Measurements from ENCODE around the gene APBA1. TPM values are rescaled to one million over a fixed set of nuclear protein-coding genes. Genes with fewer than 3 reads are reported as not detected.

The APBA1 gene
- polyA plus RNA-seq, 1 of the 3 experiments (the other 2 are of a cell fraction): 3.1 TPM

DNA sequence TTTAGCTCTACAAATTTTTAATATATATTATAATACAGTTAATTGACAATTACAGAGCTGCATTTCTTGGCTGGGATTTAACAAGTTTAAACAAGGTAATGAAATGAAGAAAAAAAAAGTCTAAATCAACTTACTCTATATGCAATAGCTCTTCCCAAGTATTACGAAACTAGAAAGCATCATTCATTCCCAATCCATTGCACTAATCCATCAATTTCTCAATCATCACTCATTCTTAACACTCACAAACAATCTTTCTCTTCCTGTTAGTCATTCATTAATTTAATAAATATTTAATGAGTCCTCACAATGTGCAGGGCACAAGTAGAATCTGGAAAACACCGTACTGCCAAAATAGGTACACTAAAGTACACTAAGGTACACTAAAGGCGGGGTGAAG, 42.9 kb upstream of the APBA1 start:
- H3K4me2 ChIP-seq: no peak overlapping the region
- no peaks in the 10 kb centered on the region for H3K79me2 ChIP-seq (ENCODE audit: insufficient read depth)
- H3F3A ChIP-seq (replicated peaks; ENCODE audit: insufficient read depth): peaks cover 4% of the 10 kb centered on the region
- no peak overlapping the region for H3K4me3 ChIP-seq (ENCODE audit: low read depth in 2 of 2, low read length in 1 of 2)
- no peak overlapping the region for H3K27ac ChIP-seq (ENCODE audit: low read depth in 2 of 2, low read length in 1 of 2)
- ChIA-PET CTCF (interaction anchor here (1.1 to 1.8 kb wide), 2 partner anchors 14 to 42 kb away, joined by 3 to 5 read pairs; no protein-coding TSS in a partner anchor), POLR2A (no interaction called here)
- no peak overlapping the region for H3K9ac ChIP-seq
- no peaks in the 10 kb centered on the region for H3K9me2 ChIP-seq
- DNase-seq: no peak
- TF ChIP-seq ELF1 (IDR thresholded peaks at IDR 0.05) (no peak), NFIC (IDR thresholded peaks at IDR 0.05; ENCODE audit: borderline replicate concordance) (no peak), SMC3 (IDR thresholded peaks at IDR 0.05; ENCODE audit: low read depth, low read length) (no peak), TCF12 (IDR thresholded peaks at IDR 0.05) (no peak), RCOR1 (IDR thresholded peaks at IDR 0.05; ENCODE audit: low read length) (no peak), TEAD4 (IDR thresholded peaks at IDR 0.05; ENCODE audit: borderline replicate concordance, insufficient read depth) (no peak), GATA2 (CRISPR knock-in tag; IDR thresholded peaks at IDR 0.05) (no peak), EZH2phosphoT487 (IDR thresholded peaks at IDR 0.05; ENCODE audit: borderline replicate concordance, low read depth) (no peak), EP300 (IDR thresholded peaks at IDR 0.05; ENCODE audit: borderline replicate concordance in 1 of 2, low read depth in 1 of 2, low read length in 1 of 2) (no peak), YY1 (IDR thresholded peaks at IDR 0.05; ENCODE audit: low read depth) (no peak), SIN3A (IDR thresholded peaks at IDR 0.05; ENCODE audit: borderline replicate concordance, low read depth, low read length) (no peak), POLR2AphosphoS5 (IDR thresholded peaks at IDR 0.05; ENCODE audit: low read depth, low read length) (no peak)
- TF ChIP-seq, protein P1, sequence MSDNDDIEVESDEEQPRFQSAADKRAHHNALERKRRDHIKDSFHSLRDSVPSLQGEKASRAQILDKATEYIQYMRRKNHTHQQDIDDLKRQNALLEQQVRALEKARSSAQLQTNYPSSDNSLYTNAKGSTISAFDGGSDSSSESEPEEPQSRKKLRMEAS (IDR thresholded peaks at IDR 0.05; ENCODE audit: low read depth): no peak
- no peak overlapping the region for H2AFZ ChIP-seq (ENCODE audit: low read depth)
- no peaks in the 10 kb centered on the region for H3K9me3 ChIP-seq
- 95% methylated on average over 3 of the region's 3 CpGs for WGBS (ENCODE audit: low lambda C conversion rate)
- no peaks in the 10 kb centered on the region for H4K20me1 ChIP-seq (ENCODE audit: insufficient read depth)
- H3K4me1 ChIP-seq (ENCODE audit: control insufficient read depth in 1 of 2, insufficient read depth in 2 of 2, low read depth in 1 of 2, low read length in 1 of 2): no peaks in the 10 kb centered on the region
- no peaks in the 10 kb centered on the region for H3K27me3 ChIP-seq (ENCODE audit: insufficient read depth)
- H3K36me3 ChIP-seq (replicated peaks in 1 of 2; ENCODE audit: control insufficient read depth in 1 of 2, insufficient read depth in 2 of 2, low read length in 1 of 2): peaks cover 50 to 77% of the 10 kb centered on the region in 2 experiments

DNA sequence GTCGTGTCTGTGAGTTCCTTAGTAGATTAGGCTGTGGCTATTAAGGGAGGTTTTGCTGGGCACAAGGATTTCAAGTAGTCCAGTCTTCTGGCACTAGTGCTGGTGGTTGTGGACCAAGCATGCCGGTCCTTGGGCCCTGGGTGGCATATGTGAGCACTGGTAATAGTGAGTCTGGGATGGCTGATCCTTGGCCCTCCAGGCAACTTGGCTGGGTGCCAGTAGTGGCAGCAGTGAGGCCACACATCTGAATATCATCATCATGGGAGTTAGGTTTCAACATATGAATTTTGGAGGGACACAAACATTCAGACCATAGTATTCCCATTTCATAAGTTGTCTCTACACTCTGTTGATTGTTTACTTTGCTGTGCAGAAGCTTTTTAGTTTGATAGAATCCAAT, 25.3 kb upstream of the APBA1 start:
- no peak overlapping the region for H3K9ac ChIP-seq
- CTCF ChIA-PET: no interaction called here
- WGBS (ENCODE audit: low lambda C conversion rate): 8% methylated on average over 2 of the region's 2 CpGs

More for the DNA sequence above, 25.3 kb upstream of the APBA1 start:
- no peak overlapping the region for H2AFZ ChIP-seq (ENCODE audit: low read depth)
- no peak overlapping the region for H3K4me3 ChIP-seq (ENCODE audit: low read depth in 2 of 2, low read length in 1 of 2)
- no peak for DNase-seq
- no peak overlapping the region for H3K4me2 ChIP-seq
- H3K36me3 ChIP-seq (replicated peaks in 1 of 2; ENCODE audit: control insufficient read depth in 1 of 2, insufficient read depth in 2 of 2, low read length in 1 of 2): no peaks in the 10 kb centered on the region
- no peaks in the 10 kb centered on the region for H3K79me2 ChIP-seq (ENCODE audit: insufficient read depth)
- no peaks in the 10 kb centered on the region for H3K4me1 ChIP-seq (ENCODE audit: control insufficient read depth in 1 of 2, insufficient read depth in 2 of 2, low read depth in 1 of 2, low read length in 1 of 2)
- no peak for TF ChIP-seq SMC3 (IDR thresholded peaks at IDR 0.05; ENCODE audit: low read depth, low read length)
- TF ChIP-seq, protein P1 (IDR thresholded peaks at IDR 0.05; ENCODE audit: low read depth): no peak
- TF ChIP-seq RAD21 (IDR thresholded peaks at IDR 0.05; ENCODE audit: low read length): no peak
- no peak for TF ChIP-seq YY1 (IDR thresholded peaks at IDR 0.05; ENCODE audit: low read depth)
- TF ChIP-seq ELF1 (IDR thresholded peaks at IDR 0.05): no peak
- no peak for TF ChIP-seq MXI1 (IDR thresholded peaks at IDR 0.05; ENCODE audit: low read depth, low read length)
- no peak for TF ChIP-seq NFIC (IDR thresholded peaks at IDR 0.05; ENCODE audit: borderline replicate concordance)
- TF ChIP-seq GATA2 (CRISPR knock-in tag; IDR thresholded peaks at IDR 0.05): no peak
- no peak for TF ChIP-seq TAF1 (IDR thresholded peaks at IDR 0.05; ENCODE audit: borderline replicate concordance, low read depth, low read length)
- TF ChIP-seq SIN3A (IDR thresholded peaks at IDR 0.05; ENCODE audit: borderline replicate concordance, low read depth, low read length): no peak
- TF ChIP-seq CHD2 (IDR thresholded peaks at IDR 0.05; ENCODE audit: low read length, partially characterized antibody): no peak
- no peak for TF ChIP-seq FOXJ3 (CRISPR knock-in tag; IDR thresholded peaks at IDR 0.05)
- TF ChIP-seq, protein P2, sequence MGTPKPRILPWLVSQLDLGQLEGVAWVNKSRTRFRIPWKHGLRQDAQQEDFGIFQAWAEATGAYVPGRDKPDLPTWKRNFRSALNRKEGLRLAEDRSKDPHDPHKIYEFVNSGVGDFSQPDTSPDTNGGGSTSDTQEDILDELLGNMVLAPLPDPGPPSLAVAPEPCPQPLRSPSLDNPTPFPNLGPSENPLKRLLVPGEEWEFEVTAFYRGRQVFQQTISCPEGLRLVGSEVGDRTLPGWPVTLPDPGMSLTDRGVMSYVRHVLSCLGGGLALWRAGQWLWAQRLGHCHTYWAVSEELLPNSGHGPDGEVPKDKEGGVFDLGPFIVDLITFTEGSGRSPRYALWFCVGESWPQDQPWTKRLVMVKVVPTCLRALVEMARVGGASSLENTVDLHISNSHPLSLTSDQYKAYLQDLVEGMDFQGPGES (IDR thresholded peaks at IDR 0.05; ENCODE audit: low read depth, low read length): no peak
- no peak for TF ChIP-seq GABPA (IDR thresholded peaks at IDR 0.05; ENCODE audit: low read depth)
- no peak for TF ChIP-seq NRF1 (IDR thresholded peaks at IDR 0.05; ENCODE audit: low read depth, low read length)
- H4K20me1 ChIP-seq (ENCODE audit: insufficient read depth): no peaks in the 10 kb centered on the region
- POLR2A ChIA-PET: no interaction called here
- peaks cover 30% of the 10 kb centered on the region for H3K9me3 ChIP-seq
- no peaks in the 10 kb centered on the region for H3K9me2 ChIP-seq
- no peak overlapping the region for H3K27ac ChIP-seq (ENCODE audit: low read depth in 2 of 2, low read length in 1 of 2)
- no peaks in the 10 kb centered on the region for H3K27me3 ChIP-seq (ENCODE audit: insufficient read depth)
- H3F3A ChIP-seq (replicated peaks; ENCODE audit: insufficient read depth): no peaks in the 10 kb centered on the region
